Right lobe of liver (tissue), 6 donors: ENCODE measurements around the gene CRYL1. TPM values are rescaled to one million over a fixed set of nuclear protein-coding genes. Genes with fewer than 3 reads are reported as not detected.

Experiments used
- ATAC-seq, 4 donors: fragments of 200-7000 bp; cut with Tn5 transposase; one replicate each; pipeline ENCODE4 v1.9.1; 2020; ENCODE audit warnings: mild to moderate bottlenecking in 4 of 4, moderate library complexity in 4 of 4
- DNase-seq, 3 donors: peaks; one replicate each; pipeline ENCODE4 v3.0.0-alpha.2; 2020
- H3K27ac ChIP-seq, 3 donors: fragments of 200-600 bp; one replicate each; pipeline ENCODE4 v1.8.0; 2022
- H3K27me3 ChIP-seq, 2 donors: fragments of 200-600 bp; one replicate each; pipeline ENCODE4 v1.8.0; 2022
- H3K36me3 ChIP-seq, 4 donors: fragments of 200-600 bp; sonication (generic) in 1 of 4; one replicate each; pipeline versions ENCODE4 v1.5.1 to v1.8.0; 2017 to 2022; ENCODE audit warnings: control low read depth in 1 of 4
- H3K4me1 ChIP-seq, 4 donors: fragments of 200-600 bp; sonication (generic) in 1 of 4; one replicate each; pipeline versions ENCODE4 v1.5.1 to v1.8.0; 2017 to 2022; ENCODE audit warnings: control low read depth in 1 of 4
- H3K4me3 ChIP-seq, 3 donors: fragments of 200-600 bp; one replicate each; pipeline ENCODE4 v1.8.0; 2022
- H3K9me3 ChIP-seq, 4 donors: fragments of 200-600 bp; sonication (generic) in 1 of 4; one replicate each; pipeline versions ENCODE4 v1.5.1 to v1.8.0; 2017 to 2022; ENCODE audit warnings: control low read depth in 1 of 4
- POLR2A ChIP-seq: fragments of 450-650 bp; IDR thresholded peaks from one replicate; pipeline ENCODE4 v1.6.1; 2017; ENCODE audit warnings: antibody characterized with exemption, mild to moderate bottlenecking
- WGBS: methylation state at CpG from one replicate; pipeline ENCODE4 v1.1.6; 2018; ENCODE audit warnings: low coverage, low lambda C conversion rate; ENCODE audit not compliant: insufficient coverage; ENCODE audit errors: missing lambda C conversion rate; 5-methylcytosine and 5-hydroxymethylcytosine counted together
- intact Hi-C, 2 donors: fragments of 100-400 bp; cut with DNase I; formaldehyde crosslinking; loops; one replicate each; pipeline versions ENCODE4 v1.11.2 to v1.14.1; 2022
- total RNA-seq, 6 experiments: library from RNA; depleted of rRNA in 2 of 6; stranded (reverse); fragments of >200 nt in 2 of 6; fragmentation: NEBNext Ultra II Directional in 3 of 6; extraction: Animal tissue kit (Norgen Biotek cat#: 25700) in 3 of 6; gene quantifications; one replicate each; pipeline versions ENCODE4 v1.1.0 to v1.2.4, GENCODE V29; 2016 to 2023
- TF ChIP-seq, protein P1 (sequence below), 4 donors: fragments of 200-600 bp in 3 of 4; fragments of 450-650 bp in 1 of 4; IDR thresholded peaks; one replicate each; pipeline versions ENCODE4 v1.5.1 to v1.8.0; 2016 to 2022; ENCODE audit warnings: antibody characterized with exemption in 4 of 4, mild to moderate bottlenecking in 2 of 4
- donor health status: DM: no; HTN: yes; CAD: no.
- donor health status: DM: no; HTN: no; CAD: no.
- donor health status: DM: no; HTN: no; CAD: no.
- donor health status: DM: no; HTN: yes; CAD: no.
- donor health status: DM: no; HTN: yes; CAD: no.

The CRYL1 gene
- total RNA-seq, 6 experiments from 2014 or later, result 111 to 185 (median 151) TPM

DNA sequence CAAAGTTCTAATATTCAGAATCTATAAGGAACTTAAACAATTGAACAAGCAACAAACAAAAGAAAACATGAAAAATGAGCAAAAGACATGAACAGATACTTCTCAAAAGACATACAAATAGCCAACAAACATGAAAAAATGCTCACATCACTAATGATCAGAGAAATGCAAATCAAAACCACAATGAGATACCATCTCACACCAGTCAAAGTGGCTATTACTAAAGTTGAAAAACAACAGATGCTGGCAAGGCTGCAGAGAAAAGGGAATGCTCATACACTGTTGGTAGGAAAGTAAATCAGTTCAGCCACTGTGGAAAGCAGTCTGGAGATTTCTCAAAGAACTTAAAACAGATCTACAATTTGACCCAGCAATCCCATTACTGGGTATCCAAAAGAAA is 74.3 kb downstream of the CRYL1 start:
- Histone ChIP-seq H3K27ac (no peak overlapping the region), H3K9me3 (no peaks in the 10 kb centered on the region), H3K4me1 (no peaks in the 10 kb centered on the region), H3K4me3 (no peak overlapping the region), H3K27me3 (no peaks in the 10 kb centered on the region), H3K36me3 (no peaks in the 10 kb centered on the region)
- TF ChIP-seq POLR2A, result no peak
- TF ChIP-seq, protein P1, sequence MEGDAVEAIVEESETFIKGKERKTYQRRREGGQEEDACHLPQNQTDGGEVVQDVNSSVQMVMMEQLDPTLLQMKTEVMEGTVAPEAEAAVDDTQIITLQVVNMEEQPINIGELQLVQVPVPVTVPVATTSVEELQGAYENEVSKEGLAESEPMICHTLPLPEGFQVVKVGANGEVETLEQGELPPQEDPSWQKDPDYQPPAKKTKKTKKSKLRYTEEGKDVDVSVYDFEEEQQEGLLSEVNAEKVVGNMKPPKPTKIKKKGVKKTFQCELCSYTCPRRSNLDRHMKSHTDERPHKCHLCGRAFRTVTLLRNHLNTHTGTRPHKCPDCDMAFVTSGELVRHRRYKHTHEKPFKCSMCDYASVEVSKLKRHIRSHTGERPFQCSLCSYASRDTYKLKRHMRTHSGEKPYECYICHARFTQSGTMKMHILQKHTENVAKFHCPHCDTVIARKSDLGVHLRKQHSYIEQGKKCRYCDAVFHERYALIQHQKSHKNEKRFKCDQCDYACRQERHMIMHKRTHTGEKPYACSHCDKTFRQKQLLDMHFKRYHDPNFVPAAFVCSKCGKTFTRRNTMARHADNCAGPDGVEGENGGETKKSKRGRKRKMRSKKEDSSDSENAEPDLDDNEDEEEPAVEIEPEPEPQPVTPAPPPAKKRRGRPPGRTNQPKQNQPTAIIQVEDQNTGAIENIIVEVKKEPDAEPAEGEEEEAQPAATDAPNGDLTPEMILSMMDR (IDR thresholded peaks at IDR 0.05), result no peak
- intact Hi-C loops, result no loop called here
- DNase-seq (no peak), ATAC-seq (no peak)

DNA sequence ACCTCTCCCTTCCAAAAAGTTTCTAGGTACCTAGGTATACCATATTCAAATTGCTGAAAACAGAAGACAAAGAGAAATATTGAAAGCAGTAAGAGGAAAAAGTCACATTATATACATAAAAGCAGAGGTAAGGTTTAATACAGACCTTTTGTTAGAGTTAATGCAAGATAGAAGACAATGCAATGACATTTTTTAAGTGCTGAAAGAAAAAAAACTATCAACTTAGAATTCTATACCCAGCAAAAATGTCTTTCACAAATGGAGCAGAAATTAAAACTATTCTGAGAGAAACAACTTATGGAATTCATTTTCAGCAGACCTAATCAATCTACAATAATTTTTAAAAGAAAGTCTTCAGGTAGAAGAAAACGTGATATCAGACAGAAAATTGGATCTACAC is 77.2 kb downstream of the CRYL1 start:
- no peaks in the 10 kb centered on the region for H3K27me3 ChIP-seq
- H3K36me3 ChIP-seq, result no peaks in the 10 kb centered on the region
- intact Hi-C loops, result no loop called here
- no peak overlapping the region for H3K27ac ChIP-seq
- no peaks in the 10 kb centered on the region for H3K9me3 ChIP-seq
- H3K4me1 ChIP-seq, result no peaks in the 10 kb centered on the region
- TF ChIP-seq POLR2A, result no peak
- no peak for DNase-seq
- H3K4me3 ChIP-seq, result no peak overlapping the region
- WGBS, result 100% methylated on average over 1 of the region's 1 CpG
- ATAC-seq, result no peak

DNA sequence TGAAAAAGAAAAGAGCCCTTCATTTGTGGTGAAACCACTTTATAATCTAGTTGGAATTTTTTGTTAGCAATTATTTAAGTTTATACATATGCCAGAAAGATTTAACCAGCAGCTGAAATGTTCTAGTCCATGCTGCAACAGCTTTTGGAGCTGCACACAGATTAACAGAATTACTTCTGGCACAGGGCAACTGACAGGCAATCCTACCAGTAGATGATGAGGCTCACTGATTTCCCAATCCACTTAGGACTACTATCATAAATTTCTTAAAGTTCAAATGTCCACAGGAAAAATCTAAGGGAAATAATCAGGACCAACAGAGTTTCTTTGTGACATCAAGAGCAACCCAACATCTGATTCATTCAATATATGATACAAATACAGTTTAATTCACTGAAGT is 78.8 kb downstream of the CRYL1 start:
- TF ChIP-seq, protein P1 (IDR thresholded peaks at IDR 0.05), result no peak
- no peak for TF ChIP-seq POLR2A
- no peaks in the 10 kb centered on the region for H3K36me3 ChIP-seq
- DNase-seq (no peak), ATAC-seq (peak in 1 of 4 donors; percentile 41)
- no peak overlapping the region for H3K27ac ChIP-seq
- H3K27me3 ChIP-seq, result no peaks in the 10 kb centered on the region
- no peak overlapping the region for H3K4me3 ChIP-seq
- H3K4me1 ChIP-seq, result no peaks in the 10 kb centered on the region
- intact Hi-C loops, result no loop called here
- H3K9me3 ChIP-seq, result no peaks in the 10 kb centered on the region

DNA sequence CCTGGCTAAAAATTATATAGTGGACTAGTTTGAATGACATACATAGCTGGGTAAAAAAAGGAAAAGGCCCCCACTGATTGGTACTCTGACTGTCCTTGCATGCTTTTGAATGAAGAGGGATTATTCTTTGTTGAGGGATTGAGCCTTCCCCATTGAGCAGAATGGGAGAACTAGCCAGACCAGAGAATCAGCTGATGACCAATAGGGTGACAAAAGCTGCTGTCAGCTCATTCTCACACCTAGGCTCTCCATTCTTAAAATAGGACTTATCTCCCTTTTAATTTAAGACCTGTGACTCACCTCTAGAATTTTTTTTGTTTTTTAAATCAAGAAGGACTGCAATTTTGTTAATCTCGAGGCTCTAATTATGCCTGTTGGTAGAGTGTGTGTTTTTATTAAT is 79.3 kb downstream of the CRYL1 start:
- intact Hi-C loops, result no loop called here
- 100% methylated on average over 1 of the region's 1 CpG for WGBS
- Histone ChIP-seq H3K9me3 (no peaks in the 10 kb centered on the region), H3K4me1 (no peaks in the 10 kb centered on the region), H3K36me3 (no peaks in the 10 kb centered on the region), H3K4me3 (no peak overlapping the region), H3K27me3 (no peaks in the 10 kb centered on the region), H3K27ac (no peak overlapping the region)
- TF ChIP-seq POLR2A, result no peak
- TF ChIP-seq, protein P1 (IDR thresholded peaks at IDR 0.05), result no peak
- ATAC-seq (no peak), DNase-seq (no peak)

DNA sequence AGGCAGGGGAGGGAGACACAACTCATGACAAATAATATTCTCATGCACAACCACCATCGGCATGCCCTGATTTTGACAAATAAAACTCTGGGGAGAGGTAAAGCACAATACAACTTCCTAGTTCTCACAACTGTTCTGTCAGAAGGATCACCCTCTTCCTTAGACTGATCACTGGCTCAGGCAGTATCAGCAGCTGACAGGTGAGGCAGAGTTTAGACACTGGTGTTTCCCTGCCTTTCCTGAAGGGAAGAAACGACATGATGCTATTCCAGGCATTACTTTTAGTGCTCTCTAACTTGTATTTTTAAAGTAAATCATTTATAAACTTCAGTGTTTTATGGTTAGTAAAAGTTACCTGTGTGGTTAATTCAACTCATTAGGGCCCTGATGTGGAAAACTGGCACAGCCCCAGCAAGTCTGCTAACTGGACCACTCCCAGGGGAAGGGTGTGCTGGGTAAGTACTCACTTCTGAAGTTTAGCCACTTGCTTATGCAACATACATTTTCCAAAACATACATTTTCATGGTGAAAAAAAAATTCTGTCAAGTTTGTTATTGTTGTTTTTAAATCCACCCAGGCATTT is 82.8 kb downstream of the CRYL1 start:
- TF ChIP-seq POLR2A, result no peak
- TF ChIP-seq, protein P1 (IDR thresholded peaks at IDR 0.05), result no peak
- Histone ChIP-seq H3K9me3 (no peaks in the 10 kb centered on the region), H3K4me3 (no peak overlapping the region), H3K27ac (no peak overlapping the region), H3K4me1 (no peaks in the 10 kb centered on the region), H3K27me3 (no peaks in the 10 kb centered on the region), H3K36me3 (peaks cover 0 to 9% (median 2%) of the 10 kb centered on the region in 4 donors)
- WGBS, result 75% methylated on average over 2 of the region's 2 CpGs
- intact Hi-C loops, result no loop called here
- DNase-seq, result no peak
- no peak for ATAC-seq
